ENCODE results near the gene STK39.

STK39 gene

GRCh38 chr2:168243061-168243460, 4.3 kb downstream of the STK39 start:
- H3K4me1 ChIP-seq (ENCODE audit: control insufficient read depth in 1 of 2, insufficient read depth in 1 of 2, low read depth in 1 of 2, low read length in 1 of 2), result peaks cover 9 to 14% of the 10 kb centered on the region in 2 experiments
- no peaks in the 10 kb centered on the region for H3K36me3 ChIP-seq
- H3K4me3 ChIP-seq (ENCODE audit: low read depth in 1 of 2, low read length in 1 of 2), result no peak overlapping the region
- H3K27me3 ChIP-seq, result peaks cover 7% of the 10 kb centered on the region
- no peak overlapping the region for H3K27ac ChIP-seq
- TF ChIP-seq CTCF (IDR thresholded peaks at IDR 0.05), result no peak
- no peaks in the 10 kb centered on the region for H3K9me3 ChIP-seq

- Histone ChIP-seq H3K4me1 (ENCODE audit: control insufficient read depth in 1 of 2, insufficient read depth in 1 of 2, low read depth in 1 of 2, low read length in 1 of 2) (peaks cover 4 to 14% of the 10 kb centered on the region in 2 experiments), H3K27ac (no peak overlapping the region), H3K36me3 (no peaks in the 10 kb centered on the region), H3K27me3 (no peaks in the 10 kb centered on the region), H3K9me3 (no peaks in the 10 kb centered on the region), H3K4me3 (ENCODE audit: low read depth in 1 of 2, low read length in 1 of 2) (no peak overlapping the region)
- TF ChIP-seq CTCF (IDR thresholded peaks at IDR 0.05), result no peak
Measured at GRCh38 chr2:168241746-168242145, 5.6 kb downstream of the STK39 start.

- no peaks in the 10 kb centered on the region for H3K9me3 ChIP-seq
- TF ChIP-seq CTCF (IDR thresholded peaks at IDR 0.05), result no peak
- H3K4me3 ChIP-seq (ENCODE audit: low read depth in 1 of 2, low read length in 1 of 2), result no peak overlapping the region
Measured at GRCh38 chr2:168241208-168241607, 6.2 kb downstream of the STK39 start.

GRCh38 chr2:168239281-168239680, 8.1 kb downstream of the STK39 start:
- Histone ChIP-seq H3K27ac (no peak overlapping the region), H3K27me3 (no peaks in the 10 kb centered on the region), H3K4me1 (ENCODE audit: control insufficient read depth in 1 of 2, insufficient read depth in 1 of 2, low read depth in 1 of 2, low read length in 1 of 2) (peaks cover 0 to 3% of the 10 kb centered on the region in 2 experiments), H3K9me3 (no peaks in the 10 kb centered on the region), H3K36me3 (no peaks in the 10 kb centered on the region), H3K4me3 (ENCODE audit: low read depth in 1 of 2, low read length in 1 of 2) (no peak overlapping the region)
- TF ChIP-seq CTCF (IDR thresholded peaks at IDR 0.05), result no peak

More at GRCh38 chr2:168241208-168241607, 6.2 kb downstream of the STK39 start:
- Histone ChIP-seq H3K36me3 (no peaks in the 10 kb centered on the region), H3K4me1 (ENCODE audit: control insufficient read depth in 1 of 2, insufficient read depth in 1 of 2, low read depth in 1 of 2, low read length in 1 of 2) (peaks cover 3 to 12% of the 10 kb centered on the region in 2 experiments), H3K27ac (no peak overlapping the region), H3K27me3 (no peaks in the 10 kb centered on the region)

- H3K27ac ChIP-seq, result no peak overlapping the region
- H3K4me3 ChIP-seq (ENCODE audit: low read depth in 1 of 2, low read length in 1 of 2), result no peak overlapping the region
- H3K9me3 ChIP-seq, result no peaks in the 10 kb centered on the region
- H3K4me1 ChIP-seq (ENCODE audit: control insufficient read depth in 1 of 2, insufficient read depth in 1 of 2, low read depth in 1 of 2, low read length in 1 of 2), result peaks cover 0 to 6% of the 10 kb centered on the region in 2 experiments
- no peaks in the 10 kb centered on the region for H3K36me3 ChIP-seq
- no peaks in the 10 kb centered on the region for H3K27me3 ChIP-seq
- no peak for TF ChIP-seq CTCF (IDR thresholded peaks at IDR 0.05)
Measured at GRCh38 chr2:168237741-168238140, 9.7 kb downstream of the STK39 start.

All from neutrophil (primary cell).